Motor neuron (in vitro differentiated cells): Measurements from ENCODE around the gene HTR3C. TPM values are rescaled to one million over a fixed set of nuclear protein-coding genes. Genes with fewer than 3 reads are reported as not detected.
"Not testable (repeated sequence)": the region's sequence is repeated elsewhere in the genome, so short reads cannot be mapped to it uniquely, and the experiment has no call there.

Experiments used
- ATAC-seq, 8 experiments: fragments of 200-7000 bp; cut with Tn5 transposase; replicated peaks in 6 of 8; 2 replicates each; pipeline ENCODE4 v1.8.0; 2021; ENCODE audit warnings: mild to moderate bottlenecking in 8 of 8, moderate library complexity in 8 of 8
- H3K27ac ChIP-seq, 2 donors: fragments of 250-450 bp; sonication (Bioruptor Pico); 2 replicates each; pipeline ENCODE4 v1.9.0; 2021; ENCODE audit warnings: antibody characterized with exemption in 2 of 2, mild to moderate bottlenecking in 2 of 2, moderate library complexity in 1 of 2
- H3K4me1 ChIP-seq, 2 donors: fragments of 250-450 bp; sonication (Bioruptor Pico); replicated peaks in 1 of 2; 2 replicates each; pipeline ENCODE4 v1.6.1; 2021; ENCODE audit warnings: antibody characterized with exemption in 2 of 2, mild to moderate bottlenecking in 2 of 2, moderate library complexity in 1 of 2
- H3K4me3 ChIP-seq, 5 donors: fragments of 250-450 bp; sonication (Bioruptor Pico); 2 replicates each; pipeline ENCODE4 v1.9.0; 2021; ENCODE audit warnings: antibody characterized with exemption in 5 of 5, mild to moderate bottlenecking in 5 of 5, moderate library complexity in 4 of 5
- WGBS, 10 experiments: fragments of 450-650 bp; shearing (Covaris generic); methylation state at CpG; one replicate each; pipeline ENCODE4 v1.0.0; 2022; 5-methylcytosine and 5-hydroxymethylcytosine counted together
- in situ Hi-C, 9 experiments: fragments of 400-800 bp; cut with MboI; loops; one replicate each; pipeline ENCODE4 v1.15.0; 2021; ENCODE audit warnings: low sequenced_read_pairs in 9 of 9, low pct_unique_long_range_greater_than_20kb in 2 of 9; ENCODE audit not compliant: unreplicated experiment in 9 of 9
- total RNA-seq, 8 experiments: library from RNA; unstranded; fragments of 300-600 nt; gene quantifications; 2 replicates each; pipeline versions ENCODE4 v1.2.3 to v1.2.4, GENCODE V29; 2022

The HTR3C gene
- total RNA-seq, 8 experiments from 2014 or later: not detected

GRCh38 chr3:184016811-184017671, 35.8 kb upstream of the HTR3C start:
- peak overlapping the region; percentile 78 to 90 for H3K27ac ChIP-seq
- H3K4me3 ChIP-seq: peak overlapping the region; percentile 75 to 99 (median 96)
- ATAC-seq: peak; percentile 67 to 84 (median 76)
- H3K4me1 ChIP-seq: peaks cover 8 to 20% of the 10 kb centered on the region in 2 donors
- WGBS, 10 experiments: 0 to 100% (median 39%) methylated on average over 1 to 17 of the region's 57 CpGs; no CpG with 5 or more reads in 2 of the 10 experiments
- in situ Hi-C loops: loop anchor here in 1 of 9 experiments (25.0 kb wide), 1 partner anchor 270 kb away; the partner anchor contains the start of genes ECE2 and PSMD2

- H3K27ac ChIP-seq: peak within 1 kb of the TSS; percentile 84 to 90
- peaks cover 8 to 20% of the 10 kb centered on the region in 2 donors for H3K4me1 ChIP-seq
- peak; percentile 95 to 98 (median 96) for ATAC-seq
- 0 to 4% (median 1%) methylated on average over 1 to 21 of the region's 55 CpGs; no CpG with 5 or more reads in 2 of the 10 experiments for WGBS, 10 experiments
- in situ Hi-C loops: loop anchor here in 1 of 9 experiments (25.0 kb wide), 1 partner anchor 269 kb away; the partner anchor contains the start of genes ECE2 and PSMD2
- H3K4me3 ChIP-seq: peak within 1 kb of the TSS; percentile 75 to 99 (median 96)
Measured at GRCh38 chr3:184017672-184018423, 35.0 kb upstream of the HTR3C start, which contains the start of gene ABCC5. TSS of gene ABCC5 (minus strand) at chr3:184017884. CDS start at chr3:184014392, 3,492 bp downstream.

- in situ Hi-C loops: loop anchor here in 1 of 9 experiments (25.0 kb wide), 1 partner anchor 269 kb away; the partner anchor contains the start of genes ECE2 and PSMD2
- ATAC-seq: no peak
- WGBS, 10 experiments: 50 to 100% (median 90%) methylated on average over 2 to 20 of the region's 21 CpGs; no CpG with 5 or more reads in 1 of the 10 experiments
- H3K4me3 ChIP-seq: peak overlapping the region; percentile 75 to 99 (median 96)
- peaks cover 8 to 20% of the 10 kb centered on the region in 2 donors for H3K4me1 ChIP-seq
- H3K27ac ChIP-seq: peak overlapping the region; percentile 84
Measured at GRCh38 chr3:184018424-184018973, 34.3 kb upstream of the HTR3C start.

DNA sequence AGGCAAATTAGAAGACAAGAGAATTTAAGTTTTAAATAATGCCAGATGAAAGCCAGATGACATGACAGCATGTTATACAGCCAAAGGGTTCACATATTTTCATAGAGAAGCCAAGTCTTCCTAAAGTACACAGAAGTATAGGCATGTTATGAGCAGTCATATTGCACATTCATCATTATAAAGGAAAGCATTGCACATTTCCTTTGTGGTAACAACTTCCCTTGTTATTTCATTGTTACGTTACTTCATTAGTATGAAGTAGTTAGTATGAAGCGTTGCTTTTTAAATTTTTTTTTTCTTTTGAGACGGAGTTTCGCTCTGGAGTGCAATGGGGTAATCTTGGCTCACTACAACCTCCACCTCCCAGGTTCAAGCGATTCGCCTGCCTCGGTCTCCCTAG, 30.5 kb upstream of the HTR3C start:
- no peak for ATAC-seq
- no peak overlapping the region for H3K27ac ChIP-seq
- no peaks in the 10 kb centered on the region for H3K4me1 ChIP-seq
- H3K4me3 ChIP-seq: no peak overlapping the region
- 21 to 81% (median 50%) methylated on average over 1 to 7 of the region's 7 CpGs; no CpG with 5 or more reads in 4 of the 10 experiments for WGBS, 10 experiments
- in situ Hi-C loops: loop anchor here in 1 of 9 experiments (25.0 kb wide), 1 partner anchor 265 kb away; the partner anchor contains the start of genes ECE2 and PSMD2

- H3K4me3 ChIP-seq, ATAC-seq, in situ Hi-C loops, H3K27ac ChIP-seq, H3K4me1 ChIP-seq: not testable (repeated sequence)
- 11 to 67% (median 45%) methylated on average over 2 to 3 of the region's 5 CpGs; no CpG with 5 or more reads in 7 of the 10 experiments for WGBS, 10 experiments
Measured at GRCh38 chr3:184025256-184025655, 27.6 kb upstream of the HTR3C start.

- H3K4me3 ChIP-seq, H3K4me1 ChIP-seq, H3K27ac ChIP-seq, ATAC-seq, in situ Hi-C loops: not testable (repeated sequence)
- 50 to 100% (median 75%) methylated on average over 1 of the region's 1 CpG; no CpG with 5 or more reads in 5 of the 10 experiments for WGBS, 10 experiments
Measured at GRCh38 chr3:184028275-184028890, 24.5 kb upstream of the HTR3C start.

GRCh38 chr3:184029443-184029842, 23.4 kb upstream of the HTR3C start:
- 0 to 100% (median 85%) methylated on average over 1 to 2 of the region's 2 CpGs for WGBS, 10 experiments
- ATAC-seq: no peak

DNA sequence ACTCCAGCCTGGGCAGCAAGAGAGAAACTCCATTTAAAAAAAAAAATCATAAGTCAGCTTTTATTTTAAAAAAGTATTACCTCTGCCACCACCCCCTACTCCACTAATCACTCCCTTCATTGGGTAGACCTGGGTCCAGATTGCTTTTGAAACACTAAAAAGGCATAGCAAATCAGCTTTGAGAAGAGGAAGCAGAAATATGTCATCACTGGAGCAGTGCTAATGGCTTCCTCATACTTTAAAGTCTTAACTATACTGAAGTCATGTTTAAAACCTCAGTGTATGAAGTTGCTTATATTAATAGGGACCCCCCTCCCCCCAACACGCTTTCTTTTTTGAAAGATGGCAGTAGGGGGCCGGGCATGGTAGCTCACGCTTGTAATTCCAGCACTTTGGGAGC, 22.3 kb upstream of the HTR3C start:
- no peaks in the 10 kb centered on the region for H3K4me1 ChIP-seq
- in situ Hi-C loops: no loop called here
- no peak for ATAC-seq
- H3K27ac ChIP-seq: no peak overlapping the region
- no peak overlapping the region for H3K4me3 ChIP-seq
- WGBS, 10 experiments: 0 to 79% (median 63%) methylated on average over 1 to 3 of the region's 3 CpGs; no CpG with 5 or more reads in 6 of the 10 experiments

More at GRCh38 chr3:184029443-184029842, 23.4 kb upstream of the HTR3C start:
- H3K27ac ChIP-seq: no peak overlapping the region
- H3K4me1 ChIP-seq: no peaks in the 10 kb centered on the region
- in situ Hi-C loops: no loop called here
- H3K4me3 ChIP-seq: no peak overlapping the region

DNA sequence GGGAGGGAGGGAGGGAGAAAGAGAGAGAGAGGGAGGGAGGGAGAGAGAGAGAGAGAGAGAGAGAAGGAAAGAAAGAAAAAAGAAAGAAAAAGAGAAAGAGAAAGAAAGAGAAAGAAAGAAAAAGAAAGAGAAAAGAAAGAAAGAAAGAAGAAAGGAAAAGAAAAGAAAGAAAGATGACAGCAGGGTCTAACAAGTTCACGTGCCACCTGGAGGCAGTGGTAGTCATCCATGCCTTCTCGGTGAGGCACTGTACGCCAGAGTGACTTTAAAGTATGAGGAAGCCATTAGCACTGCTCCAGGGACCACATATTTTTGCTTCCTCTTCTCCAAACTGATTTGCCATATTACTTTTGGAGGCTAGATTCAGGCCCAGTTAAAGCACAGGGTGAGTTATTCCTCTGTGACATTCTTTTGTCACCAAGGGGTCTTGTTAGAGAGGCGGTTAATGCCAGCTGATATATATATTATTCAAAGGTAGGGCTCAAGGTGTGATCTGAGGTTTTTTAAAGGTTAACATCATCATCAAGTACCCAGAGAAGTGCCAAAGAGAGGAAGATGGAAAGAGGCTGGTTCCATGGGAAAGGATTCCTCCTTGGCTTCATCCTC, 21.6 kb upstream of the HTR3C start, which contains the start of gene HTR3D:
Gene HTR3D (plus strand): TSS at position 556 of the 606 bp plus-strand sequence. CDS start 0 bp downstream, at position 556.
- 28 to 100% (median 62%) methylated on average over 1 to 4 of the region's 4 CpGs; no CpG with 5 or more reads in 1 of the 10 experiments for WGBS, 10 experiments
- Histone ChIP-seq H3K4me3 (no peak within 1 kb of the TSS), H3K27ac (no peak within 1 kb of the TSS), H3K4me1 (no peaks in the 10 kb centered on the region)
- in situ Hi-C loops: no loop called here
- no peak for ATAC-seq

DNA sequence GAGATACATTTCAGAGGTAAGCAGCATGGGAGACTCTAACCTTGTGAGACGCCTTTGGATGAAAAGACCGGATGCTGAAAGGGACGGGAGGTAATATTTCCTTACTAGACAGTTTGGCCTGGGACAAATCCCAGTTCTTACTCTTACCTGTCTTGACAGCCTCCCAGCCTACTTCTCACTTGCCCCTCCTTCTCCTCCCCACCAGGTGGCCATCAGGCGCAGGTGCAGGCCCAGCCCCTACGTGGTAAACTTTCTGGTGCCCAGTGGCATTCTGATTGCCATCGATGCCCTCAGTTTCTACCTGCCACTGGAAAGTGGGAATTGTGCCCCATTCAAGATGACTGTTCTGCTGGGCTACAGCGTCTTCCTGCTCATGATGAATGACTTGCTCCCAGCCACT, 15.0 kb upstream of the HTR3C start:
- no peak for ATAC-seq
- 29 to 100% (median 75%) methylated on average over 1 to 5 of the region's 7 CpGs; no CpG with 5 or more reads in 3 of the 10 experiments for WGBS, 10 experiments
- Histone ChIP-seq H3K4me1 (no peaks in the 10 kb centered on the region), H3K4me3 (no peak overlapping the region), H3K27ac (no peak overlapping the region)
- in situ Hi-C loops: no loop called here

DNA sequence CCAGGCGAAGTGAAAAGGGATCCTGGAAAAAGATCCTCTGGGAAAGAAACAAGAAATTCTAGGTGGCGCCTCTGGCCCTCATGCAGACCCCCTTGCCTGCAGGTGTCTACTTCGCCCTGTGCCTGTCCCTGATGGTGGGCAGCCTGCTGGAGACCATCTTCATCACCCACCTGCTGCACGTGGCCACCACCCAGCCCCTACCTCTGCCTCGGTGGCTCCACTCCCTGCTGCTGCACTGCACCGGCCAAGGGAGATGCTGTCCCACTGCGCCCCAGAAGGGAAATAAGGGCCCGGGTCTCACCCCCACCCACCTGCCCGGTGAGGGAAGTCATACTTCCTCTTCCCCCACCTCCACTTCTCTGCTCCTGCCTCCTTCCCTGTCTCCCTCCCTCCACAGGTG, 14.5 kb upstream of the HTR3C start:
- 70 to 92% (median 76%) methylated on average over 2 to 5 of the region's 9 CpGs; no CpG with 5 or more reads in 6 of the 10 experiments for WGBS, 10 experiments
- in situ Hi-C loops, H3K27ac ChIP-seq, H3K4me3 ChIP-seq, H3K4me1 ChIP-seq, ATAC-seq: not testable (repeated sequence)
